HEK293T (cell line): ENCODE data around the gene RPP38.

Source experiments
- ARNT ChIP-seq: fragments of 450-650 bp; IDR thresholded peaks from 2 replicates; pipeline ENCODE4 v1.6.1; 2017; ENCODE audit warnings: mild to moderate bottlenecking
- BHLHE40 ChIP-seq: fragments of 450-650 bp; IDR thresholded peaks from 2 replicates; pipeline ENCODE4 v1.6.1; 2016; ENCODE audit warnings: mild to moderate bottlenecking, moderate library complexity, borderline replicate concordance
- HDGF ChIP-seq: fragments of 450-650 bp; IDR thresholded peaks from 2 replicates; pipeline ENCODE4 v1.6.1; 2017; ENCODE audit warnings: antibody characterized with exemption, borderline replicate concordance
- L3MBTL2 ChIP-seq: fragments of 450-650 bp; conservative IDR thresholded peaks from 2 replicates; pipeline ENCODE4 v1.6.1; 2016; ENCODE audit warnings: mild to moderate bottlenecking
- LEF1 ChIP-seq: fragments of 450-650 bp; IDR thresholded peaks from 2 replicates; pipeline ENCODE4 v1.6.1; 2017; ENCODE audit warnings: mild to moderate bottlenecking, borderline replicate concordance
- PKNOX1 ChIP-seq: fragments of 450-650 bp; IDR thresholded peaks from 2 replicates; pipeline ENCODE4 v1.6.1; 2016
- SUZ12 ChIP-seq: fragments of 450-650 bp; IDR thresholded peaks from 2 replicates; pipeline ENCODE4 v1.6.1; 2016; ENCODE audit warnings: mild to moderate bottlenecking
- TARDBP ChIP-seq: fragments of 450-650 bp; IDR thresholded peaks from 2 replicates; pipeline ENCODE4 v1.6.1; 2016

GRCh38 chr10:15049533-15049932 is 47.6 kb upstream of the RPP38 start:
- no peak for TF ChIP-seq ARNT
- no peak for TF ChIP-seq LEF1
- TF ChIP-seq PKNOX1: no peak
- TF ChIP-seq BHLHE40: no peak
- no peak for TF ChIP-seq HDGF
- no peak for TF ChIP-seq L3MBTL2
- no peak for TF ChIP-seq TARDBP
- no peak for TF ChIP-seq SUZ12
